Neuronal stem cell (in vitro differentiated cells): ENCODE measurements around the gene CCDC102A.

Experiments
- DNase-seq: peaks from one replicate; pipeline ENCODE4 v3.0.0-alpha.2; 2013; ENCODE audit warnings: low spot score
- H2AFZ ChIP-seq: one replicate; pipeline ENCODE4 v1.6.1; 2013; ENCODE audit warnings: mild to moderate bottlenecking, low read length, inconsistent platforms
- H2AK5ac ChIP-seq: 2 replicates; pipeline ENCODE4 v1.6.1; 2013; ENCODE audit warnings: low read depth, mild to moderate bottlenecking, inconsistent platforms, low read length, moderate library complexity, mixed read lengths
- H2BK120ac ChIP-seq: 2 replicates; pipeline ENCODE4 v1.6.1; 2013; ENCODE audit warnings: low read depth, mild to moderate bottlenecking, inconsistent platforms, low read length, moderate library complexity, mixed read lengths
- H2BK12ac ChIP-seq: one replicate; pipeline ENCODE4 v1.6.1; 2013; ENCODE audit warnings: low read length, inconsistent platforms
- H2BK15ac ChIP-seq: 2 replicates; pipeline ENCODE4 v1.6.1; 2013; ENCODE audit warnings: mild to moderate bottlenecking, low read length, inconsistent platforms, mixed read lengths
- H2BK5ac ChIP-seq: one replicate; pipeline ENCODE4 v1.6.1; 2013; ENCODE audit warnings: inconsistent platforms, mild to moderate bottlenecking, low read length, moderate library complexity
- H3K14ac ChIP-seq: one replicate; pipeline ENCODE4 v1.6.1; 2013; ENCODE audit warnings: low read length, inconsistent platforms
- H3K18ac ChIP-seq: 2 replicates; pipeline ENCODE4 v1.6.1; 2013; ENCODE audit warnings: low read length, inconsistent platforms
- H3K23ac ChIP-seq: 2 replicates; pipeline ENCODE4 v1.6.1; 2013; ENCODE audit warnings: low read depth, mild to moderate bottlenecking, mixed read lengths, low read length, inconsistent platforms; ENCODE audit not compliant: poor library complexity
- H3K27ac ChIP-seq: replicated peaks from 3 replicates; pipeline ENCODE4 v1.5.1; 2013; ENCODE audit warnings: low read length, inconsistent platforms
- H3K27me3 ChIP-seq, 3 experiments: 2 replicates each; pipeline ENCODE4 v1.6.1; 2013; ENCODE audit warnings: low read length in 3 of 3, mild to moderate bottlenecking in 2 of 3, inconsistent platforms in 1 of 3, low read depth in 1 of 3, mixed read lengths in 1 of 3, moderate library complexity in 1 of 3; ENCODE audit not compliant: control insufficient read depth in 3 of 3, insufficient read depth in 3 of 3
- H3K36me3 ChIP-seq, 2 donors: replicated peaks in 1 of 2; 2 replicates each; pipeline ENCODE4 v1.6.1; 2013; ENCODE audit warnings: low read length in 2 of 2; ENCODE audit not compliant: control insufficient read depth in 2 of 2, insufficient read depth in 2 of 2
- H3K4ac ChIP-seq: 2 replicates; pipeline ENCODE4 v1.6.1; 2013; ENCODE audit warnings: inconsistent platforms, mild to moderate bottlenecking, low read length, moderate library complexity
- H3K4me1 ChIP-seq, 2 donors: 1 replicate in 1 of 2; 2 replicates in 1 of 2; pipeline ENCODE4 v1.6.1; 2013; ENCODE audit warnings: low read length in 2 of 2, low read depth in 1 of 2; ENCODE audit not compliant: control insufficient read depth in 2 of 2, insufficient read depth in 1 of 2
- H3K4me2 ChIP-seq: one replicate; pipeline ENCODE4 v1.6.1; 2013; ENCODE audit warnings: mild to moderate bottlenecking, low read length, inconsistent platforms; ENCODE audit not compliant: insufficient read depth, poor library complexity, severe bottlenecking
- H3K4me3 ChIP-seq, 2 donors: 2 replicates each; pipeline ENCODE4 v1.5.1; 2013; ENCODE audit warnings: low read length in 2 of 2, mild to moderate bottlenecking in 2 of 2, inconsistent platforms in 1 of 2, moderate library complexity in 1 of 2
- H3K79me1 ChIP-seq: one replicate; pipeline ENCODE4 v1.6.1; 2013; ENCODE audit warnings: low read depth, mild to moderate bottlenecking, inconsistent platforms, low read length, moderate library complexity
- H3K9ac ChIP-seq: one replicate; pipeline ENCODE4 v1.6.1; 2013; ENCODE audit warnings: mild to moderate bottlenecking, low read depth, low read length, inconsistent platforms; ENCODE audit not compliant: poor library complexity
- H3K9me3 ChIP-seq, 2 donors: replicated peaks in 1 of 2; 2 replicates each; pipeline versions ENCODE3 to v1.6.1; 2013; ENCODE audit warnings: low read length in 2 of 2, mild to moderate bottlenecking in 2 of 2, inconsistent platforms in 1 of 2, low read depth in 1 of 2, mixed read lengths in 1 of 2, moderate library complexity in 1 of 2; ENCODE audit not compliant: control insufficient read depth in 2 of 2, insufficient read depth in 1 of 2
- H4K8ac ChIP-seq: one replicate; pipeline ENCODE4 v1.6.1; 2013; ENCODE audit warnings: low read depth, mild to moderate bottlenecking, inconsistent platforms, low read length, moderate library complexity
- H4K91ac ChIP-seq: one replicate; pipeline ENCODE4 v1.6.1; 2013; ENCODE audit warnings: low read length, low read depth, mild to moderate bottlenecking, inconsistent platforms; ENCODE audit not compliant: poor library complexity
- WGBS, 2 donors: extraction: QIAGEN DNeasy Blood & Tissue Kit; methylation state at CpG; one replicate each; pipeline ENCODE4 v1.1.7; 2013; ENCODE audit warnings: missing lambda C conversion rate in 2 of 2, mixed read lengths in 1 of 2; ENCODE audit not compliant: insufficient read length in 2 of 2, insufficient replicate concordance in 1 of 2; ENCODE audit errors: extremely low coverage in 2 of 2; 5-methylcytosine and 5-hydroxymethylcytosine counted together

CCDC102A gene

DNA sequence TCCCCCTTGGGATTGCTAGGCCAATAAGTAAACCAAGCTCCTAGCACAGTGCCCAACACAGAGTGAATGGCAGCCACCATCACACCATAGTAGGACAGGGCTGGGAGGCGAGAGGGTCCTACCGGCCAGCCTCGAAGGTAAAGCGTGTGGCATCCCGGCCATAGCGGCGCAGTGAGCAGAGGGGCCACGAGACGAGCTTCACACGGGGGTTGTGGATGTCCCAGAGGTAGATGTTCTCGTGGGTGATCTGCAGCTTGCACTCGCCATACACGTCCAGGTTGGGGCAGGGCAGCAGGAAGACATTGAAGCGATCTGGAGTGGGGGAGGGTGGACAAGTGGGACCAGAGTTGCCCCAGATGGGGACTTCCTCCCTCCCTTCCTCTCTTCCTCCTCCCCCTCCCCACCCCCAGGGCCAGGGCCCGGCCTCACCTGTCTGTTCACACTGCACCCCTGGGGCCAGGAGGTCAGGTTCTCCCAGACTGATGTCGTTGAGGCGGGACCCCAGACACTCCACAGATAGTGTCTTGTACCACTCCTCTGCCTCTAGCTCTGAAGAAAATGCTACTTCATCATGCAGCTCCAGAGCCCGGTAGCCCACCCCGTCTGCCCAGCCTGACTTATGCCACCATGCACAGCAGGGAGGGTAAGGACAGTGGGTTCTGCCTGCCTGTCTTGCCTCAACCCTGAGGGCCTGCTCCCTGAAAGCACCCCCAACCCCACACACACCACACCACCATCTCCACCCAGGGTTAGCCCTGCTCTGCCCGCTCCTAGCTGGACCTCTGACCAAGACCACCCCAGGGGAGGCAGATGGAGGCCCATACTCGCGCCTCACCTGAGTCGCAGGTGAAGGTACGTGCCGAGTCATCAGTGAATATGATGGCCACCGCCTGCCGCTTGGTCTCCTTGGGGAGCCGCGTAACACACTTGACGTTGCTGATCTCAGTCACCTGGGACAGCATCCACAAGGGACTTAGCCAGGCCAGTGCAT, 61.4 kb downstream of the CCDC102A start:
- Histone ChIP-seq H3K18ac (peak overlapping the region; percentile 8), H3K27ac (no peak overlapping the region), H2AFZ (no peak overlapping the region), H2BK15ac (no peak overlapping the region), H3K79me1 (peaks cover 4% of the 10 kb centered on the region), H4K8ac (no peak overlapping the region), H3K36me3 (peaks cover 35 to 41% of the 10 kb centered on the region in 2 donors), H3K4me3 (no peak overlapping the region), H3K14ac (no peak overlapping the region), H3K4me2 (no peak overlapping the region), H2BK5ac (no peak overlapping the region), H2BK120ac (no peak overlapping the region), H2BK12ac (no peak overlapping the region), H3K27me3 (no peaks in the 10 kb centered on the region), H3K9me3 (no peaks in the 10 kb centered on the region), H3K4ac (peak overlapping the region; percentile 80), H4K91ac (no peak overlapping the region), H3K4me1 (peaks cover 28 to 30% of the 10 kb centered on the region in 2 donors), H3K9ac (peak overlapping the region; percentile 15), H3K23ac (peak overlapping the region; percentile 89), H2AK5ac (no peak overlapping the region)
- WGBS, 2 donors: no CpG with 5 or more reads among the region's 30 CpGs
- no peak for DNase-seq

DNA sequence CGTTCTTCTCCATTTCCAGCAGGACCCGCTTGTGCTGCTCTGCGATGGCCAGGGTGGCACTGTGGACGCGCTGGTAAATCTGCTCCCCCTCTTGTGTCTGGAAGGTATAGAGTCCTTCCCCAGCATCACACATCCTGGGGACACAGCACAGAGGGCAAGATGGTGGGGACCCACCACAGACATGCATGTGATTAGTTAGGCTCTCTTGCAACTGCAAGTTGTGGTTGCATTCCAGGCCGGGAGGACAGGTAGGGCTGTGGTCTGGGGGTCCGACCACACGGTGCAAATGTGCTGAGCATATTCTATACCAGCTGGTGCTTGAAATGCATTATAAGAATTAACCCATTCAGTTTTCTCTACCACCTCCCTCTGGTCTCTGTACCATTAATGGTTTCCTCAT, 62.5 kb downstream of the CCDC102A start:
- Histone ChIP-seq H3K27ac (no peak overlapping the region), H3K27me3 (no peaks in the 10 kb centered on the region), H3K79me1 (peaks cover 4% of the 10 kb centered on the region), H3K4me2 (no peak overlapping the region), H3K4me3 (no peak overlapping the region), H2AK5ac (no peak overlapping the region), H2BK12ac (no peak overlapping the region), H3K23ac (no peak overlapping the region), H3K36me3 (peaks cover 46 to 51% of the 10 kb centered on the region in 2 donors), H3K9me3 (no peaks in the 10 kb centered on the region), H3K4ac (no peak overlapping the region), H2BK15ac (no peak overlapping the region), H3K18ac (no peak overlapping the region), H2BK120ac (no peak overlapping the region), H3K14ac (no peak overlapping the region), H2AFZ (no peak overlapping the region), H4K8ac (no peak overlapping the region), H3K4me1 (peaks cover 22% of the 10 kb centered on the region in 2 donors), H2BK5ac (no peak overlapping the region), H3K9ac (peak overlapping the region; percentile 35), H4K91ac (no peak overlapping the region)
- WGBS, 2 donors: no CpG with 5 or more reads among the region's 8 CpGs
- no peak for DNase-seq

DNA sequence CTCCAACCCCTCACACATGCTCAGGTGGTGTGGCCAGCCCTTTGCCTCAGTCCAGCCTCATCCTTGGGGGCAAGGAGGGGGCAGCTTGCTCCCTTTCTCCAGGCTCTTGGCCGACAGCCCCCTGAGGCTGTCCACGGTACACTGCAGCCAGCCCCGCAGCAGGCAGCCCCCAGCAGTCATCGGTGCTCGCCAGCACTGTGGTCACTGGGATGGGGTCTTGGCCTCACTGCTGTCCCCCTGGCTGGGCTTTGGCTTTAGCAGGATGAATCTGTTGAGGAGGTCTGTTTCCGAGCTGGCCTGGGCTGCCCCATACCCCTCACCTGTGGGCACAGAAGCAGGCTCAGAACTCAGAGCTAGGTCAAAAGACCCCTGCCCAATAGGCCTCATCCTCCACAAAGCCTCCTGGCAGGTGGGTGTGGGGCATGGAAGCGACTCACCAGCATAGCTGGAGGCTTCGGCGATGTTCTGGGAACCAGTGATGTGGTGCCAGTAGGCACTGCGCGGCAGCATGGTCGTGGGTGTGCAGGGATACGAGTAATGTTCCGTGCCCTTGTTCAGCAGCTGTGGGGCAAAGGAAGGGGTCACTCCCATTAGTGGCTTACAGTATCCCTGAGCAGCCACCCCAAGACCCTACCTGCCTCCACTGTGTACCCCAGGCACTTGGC, 63.1 kb downstream of the CCDC102A start:
- H4K8ac ChIP-seq: no peak overlapping the region

DNA sequence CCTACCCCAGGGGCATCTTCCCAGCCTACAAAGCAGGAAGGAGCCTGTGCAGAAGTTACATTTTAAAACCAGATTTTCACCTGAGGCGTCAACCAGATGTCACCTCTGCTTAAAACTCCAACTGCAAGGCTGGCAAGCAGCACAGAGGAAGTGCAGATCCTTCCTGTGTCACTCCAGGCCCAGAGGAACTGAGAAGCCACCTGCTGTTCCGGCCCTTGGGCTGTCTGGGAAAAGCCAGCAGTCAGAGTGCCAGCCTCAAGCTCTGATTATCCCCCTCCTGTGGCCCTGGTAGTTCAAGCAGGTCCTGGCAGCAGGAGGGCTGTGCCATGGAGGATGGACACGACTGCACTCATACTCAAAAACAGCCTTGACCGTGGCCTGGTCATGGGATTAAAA, 63.7 kb downstream of the CCDC102A start:
- H3K27me3 ChIP-seq: no peaks in the 10 kb centered on the region
- no peak overlapping the region for H3K23ac ChIP-seq
- H2BK5ac ChIP-seq: peak overlapping the region; percentile 10
- no peak overlapping the region for H3K27ac ChIP-seq
- no peak overlapping the region for H3K4ac ChIP-seq
- no peak overlapping the region for H4K91ac ChIP-seq
- H2AK5ac ChIP-seq: no peak overlapping the region
- H3K9me3 ChIP-seq: no peaks in the 10 kb centered on the region
- no peak for DNase-seq
- H3K18ac ChIP-seq: no peak overlapping the region
- no peak overlapping the region for H2AFZ ChIP-seq
- peaks cover 3% of the 10 kb centered on the region for H3K79me1 ChIP-seq
- no peak overlapping the region for H3K9ac ChIP-seq
- no peak overlapping the region for H3K4me3 ChIP-seq
- no peak overlapping the region for H3K4me2 ChIP-seq
- no peak overlapping the region for H3K14ac ChIP-seq
- H2BK12ac ChIP-seq: no peak overlapping the region
- no peak overlapping the region for H2BK15ac ChIP-seq
- no peak overlapping the region for H4K8ac ChIP-seq
- no peak overlapping the region for H2BK120ac ChIP-seq
- no CpG with 5 or more reads among the region's 4 CpGs for WGBS, 2 donors
- peaks cover 11 to 15% of the 10 kb centered on the region in 2 donors for H3K4me1 ChIP-seq
- peaks cover 51 to 64% of the 10 kb centered on the region in 2 donors for H3K36me3 ChIP-seq

More for the DNA sequence above, 63.1 kb downstream of the CCDC102A start:
- Histone ChIP-seq H3K79me1 (peaks cover 4% of the 10 kb centered on the region), H3K27me3 (no peaks in the 10 kb centered on the region), H3K9ac (peak overlapping the region; percentile 35), H3K4me3 (no peak overlapping the region), H3K18ac (no peak overlapping the region), H2BK12ac (no peak overlapping the region), H3K4me1 (peaks cover 16 to 20% of the 10 kb centered on the region in 2 donors), H3K14ac (no peak overlapping the region), H2AFZ (no peak overlapping the region), H4K91ac (no peak overlapping the region), H3K23ac (peak overlapping the region; percentile 59), H2AK5ac (no peak overlapping the region), H3K4ac (no peak overlapping the region), H3K4me2 (no peak overlapping the region), H3K36me3 (peaks cover 49 to 57% of the 10 kb centered on the region in 2 donors), H2BK5ac (peak overlapping the region; percentile 10), H2BK15ac (no peak overlapping the region), H2BK120ac (no peak overlapping the region), H3K27ac (no peak overlapping the region), H3K9me3 (no peaks in the 10 kb centered on the region)
- DNase-seq: no peak
- WGBS, 2 donors: no CpG with 5 or more reads among the region's 14 CpGs
